ENCODE measurements around the gene IFITM2.
"Not testable (repeated sequence)": the region's sequence is repeated elsewhere in the genome, so short reads cannot be mapped to it uniquely, and the experiment has no call there.

IFITM2 gene

DNA sequence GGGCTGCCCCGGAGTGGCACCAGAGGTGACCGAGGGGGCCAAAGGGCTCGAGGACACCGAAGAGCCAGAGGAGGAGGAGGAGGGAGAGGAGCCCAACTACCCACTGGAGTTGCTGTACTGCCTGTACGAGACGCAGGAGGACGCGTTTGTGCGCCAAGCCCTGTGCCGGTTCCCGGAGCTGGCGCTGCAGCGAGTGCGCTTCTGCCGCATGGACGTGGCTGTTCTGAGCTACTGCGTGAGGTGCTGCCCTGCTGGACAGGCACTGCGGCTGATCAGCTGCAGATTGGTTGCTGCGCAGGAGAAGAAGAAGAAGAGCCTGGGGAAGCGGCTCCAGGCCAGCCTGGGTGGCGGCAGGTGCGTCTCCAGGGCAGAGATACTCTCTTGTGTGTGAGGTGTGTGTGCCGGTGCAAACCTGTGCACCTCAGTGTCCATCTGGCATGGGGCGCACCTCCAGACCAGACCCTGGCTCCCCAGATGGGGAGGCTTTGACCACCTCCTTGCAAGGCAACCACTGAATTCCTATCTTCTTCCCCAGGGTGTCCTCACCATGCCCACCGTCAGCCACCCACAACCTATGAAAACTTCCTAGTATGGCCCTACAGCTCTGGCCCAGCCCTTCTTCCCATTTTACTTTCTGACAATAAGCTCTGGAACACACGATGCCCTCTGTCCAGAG, 26.0 kb upstream of the IFITM2 start:
- DNase-seq (ENCODE audit: low read depth) = no peak

GRCh38 chr11:282171-282570, 25.4 kb upstream of the IFITM2 start:
- no peak for DNase-seq (ENCODE audit: low read depth)

DNA sequence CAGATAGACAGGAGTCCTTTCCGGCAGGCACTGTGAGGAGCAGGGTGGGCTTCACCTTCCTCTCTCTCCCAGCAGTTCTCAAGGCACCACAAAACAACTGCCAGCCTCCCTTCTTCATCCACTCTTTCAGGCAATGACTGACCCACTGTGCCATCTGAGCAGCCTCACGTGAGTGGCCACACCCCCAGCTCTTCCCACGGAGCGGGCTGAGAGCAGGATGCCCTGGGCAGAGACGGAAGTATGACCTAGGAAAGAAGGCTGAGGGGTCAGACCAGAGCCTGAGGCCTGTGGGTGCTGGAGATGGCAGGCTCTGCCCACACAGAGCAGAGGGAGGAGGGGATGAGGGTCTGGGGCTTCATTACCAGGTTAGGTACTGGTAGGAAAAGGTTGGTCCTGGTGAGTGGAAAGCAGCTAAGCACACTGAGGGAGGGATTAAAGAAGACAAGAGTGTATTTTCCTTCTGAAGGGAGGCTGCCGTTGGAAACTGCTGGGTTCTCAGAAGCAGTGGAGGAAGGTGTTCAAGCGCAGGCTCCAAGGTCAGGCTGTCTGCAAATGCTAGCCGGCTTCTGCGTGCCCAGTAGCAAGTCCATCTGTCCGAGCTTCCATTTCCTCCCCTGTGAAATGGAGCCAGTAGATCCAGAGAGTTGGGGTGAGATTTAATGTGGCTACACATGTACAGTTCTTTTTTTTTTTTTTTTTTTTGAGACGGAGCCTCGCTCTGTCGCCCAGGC, 24.8 kb upstream of the IFITM2 start:
- no peak for DNase-seq (ENCODE audit: low read depth)

- no peak for DNase-seq (ENCODE audit: low read depth)
Observed at GRCh38 chr11:283405-284104, 24.1 kb upstream of the IFITM2 start.

DNA sequence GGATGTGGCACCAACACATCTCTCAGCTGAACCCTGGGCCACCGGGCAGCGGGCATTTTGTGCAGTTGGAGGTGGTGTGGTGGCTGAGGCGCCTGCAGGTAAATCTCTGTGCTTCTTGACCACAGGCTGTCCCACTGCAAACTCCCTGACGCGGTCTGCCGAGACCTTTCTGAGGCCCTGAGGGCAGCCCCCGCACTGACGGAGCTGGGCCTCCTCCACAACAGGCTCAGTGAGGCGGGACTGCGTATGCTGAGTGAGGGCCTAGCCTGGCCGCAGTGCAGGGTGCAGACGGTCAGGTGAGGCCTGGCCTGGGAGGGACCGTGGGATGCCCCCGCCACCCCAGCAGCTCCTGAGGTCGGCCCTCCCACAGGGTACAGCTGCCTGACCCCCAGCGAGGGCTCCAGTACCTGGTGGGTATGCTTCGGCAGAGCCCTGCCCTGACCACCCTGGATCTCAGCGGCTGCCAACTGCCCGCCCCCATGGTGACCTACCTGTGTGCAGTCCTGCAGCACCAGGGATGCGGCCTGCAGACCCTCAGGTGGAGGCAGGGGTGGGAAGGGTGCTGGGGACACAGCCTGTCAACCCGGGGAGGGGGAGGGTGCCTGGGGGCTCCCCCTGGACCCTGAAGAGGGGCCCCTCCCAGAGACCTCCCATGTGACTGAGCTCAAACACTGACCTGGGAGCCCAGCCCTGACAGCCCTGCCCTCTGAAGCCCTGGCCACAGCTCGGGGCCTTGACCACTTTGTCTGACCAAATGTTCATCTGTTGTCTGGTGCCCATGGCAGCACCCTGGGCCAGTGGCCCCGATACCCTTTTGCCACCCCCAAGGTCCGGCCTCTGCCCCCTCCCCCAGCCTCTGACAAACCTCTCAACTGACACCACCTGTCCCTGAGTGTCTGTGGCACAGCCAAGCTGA, 23.3 kb upstream of the IFITM2 start:
- DNase-seq (ENCODE audit: low read depth) = no peak

- DNase-seq (ENCODE audit: low read depth) = no peak
Observed at GRCh38 chr11:285021-285893, 22.4 kb upstream of the IFITM2 start.

- no peak for DNase-seq (ENCODE audit: low read depth)
Observed at GRCh38 chr11:285894-286220, 21.8 kb upstream of the IFITM2 start.

DNA sequence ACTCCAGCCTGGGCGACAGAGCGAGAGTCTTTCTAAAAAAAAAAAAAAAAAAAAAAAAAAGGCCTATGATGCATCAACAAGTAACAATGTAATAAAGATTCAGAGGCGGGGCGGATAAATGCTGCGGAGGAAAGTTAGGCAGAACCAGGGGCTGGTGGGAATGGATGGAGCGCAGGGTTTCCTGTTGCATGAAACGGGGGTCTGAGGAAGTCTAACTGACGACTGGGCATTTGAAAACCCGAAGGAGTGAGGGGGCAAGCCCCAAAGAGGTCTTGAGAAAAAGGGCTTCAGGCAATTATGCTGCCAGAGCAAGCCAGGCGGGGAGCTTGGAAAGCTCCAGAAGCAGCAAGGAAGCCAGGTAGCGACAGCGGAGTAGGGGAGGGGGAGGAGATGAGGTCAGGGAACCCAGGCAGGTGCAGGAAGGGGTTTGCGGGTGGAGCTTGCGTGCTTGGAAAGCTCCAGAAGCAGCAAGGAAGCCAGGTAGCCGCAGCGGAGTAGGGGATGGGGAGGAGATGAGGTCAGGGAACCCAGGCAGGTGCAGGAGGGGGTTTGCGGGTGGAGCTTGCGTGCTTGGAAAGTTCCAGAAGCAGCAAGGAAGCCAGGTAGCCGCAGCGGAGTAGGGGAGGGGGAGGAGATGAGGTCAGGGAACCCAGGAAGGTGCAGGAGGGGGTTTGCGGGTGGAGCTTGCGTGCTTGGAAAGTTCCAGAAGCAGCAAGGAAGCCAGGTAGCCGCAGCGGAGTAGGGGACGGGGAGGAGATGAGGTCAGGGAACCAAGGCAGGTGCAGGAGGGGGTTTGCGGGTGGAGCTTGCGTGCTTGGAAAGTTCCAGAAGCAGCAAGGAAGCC, 20.4 kb upstream of the IFITM2 start:
- not testable (repeated sequence) for DNase-seq (ENCODE audit: low read depth)

DNA sequence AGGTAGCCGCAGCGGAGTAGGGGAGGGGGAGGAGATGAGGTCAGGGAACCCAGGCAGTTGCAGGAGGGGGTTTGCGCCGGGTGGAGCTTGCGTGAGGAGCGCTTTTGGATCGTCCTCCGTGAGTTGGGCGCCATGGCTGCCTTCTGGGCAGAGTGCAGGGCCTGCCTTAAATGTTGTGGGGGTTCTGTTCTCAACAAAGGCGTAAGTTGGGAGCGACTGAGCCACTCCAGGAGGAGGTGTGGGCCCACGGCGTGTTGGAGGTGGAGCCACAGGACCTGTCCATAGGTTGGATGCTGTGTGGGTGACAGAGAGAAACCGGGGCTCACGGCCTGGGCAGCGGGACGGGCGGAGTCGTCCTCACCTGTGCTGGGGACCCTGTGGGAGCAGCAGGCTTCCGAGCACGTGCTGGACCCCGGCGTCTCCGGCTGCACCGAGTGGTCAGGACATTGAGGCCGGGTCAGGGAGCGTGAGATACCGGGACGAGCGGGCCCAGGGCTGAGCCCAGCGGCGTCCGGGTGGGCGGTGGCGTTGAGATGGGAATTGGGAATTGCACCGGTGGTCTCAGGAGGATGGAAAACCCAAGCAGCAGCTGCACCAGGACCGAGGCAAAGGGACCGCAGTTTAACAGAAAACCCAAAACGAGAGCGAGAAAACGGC, 19.7 kb upstream of the IFITM2 start:
- DNase-seq (ENCODE audit: low read depth) = no peak

- DNase-seq (ENCODE audit: low read depth) = no peak
Observed at GRCh38 chr11:288478-289397, 18.9 kb upstream of the IFITM2 start, which contains the start of gene PGGHG. Gene PGGHG, plus strand, starts transcription at chr11:289126. Its CDS starts 691 bp downstream, at chr11:289817.

DNA sequence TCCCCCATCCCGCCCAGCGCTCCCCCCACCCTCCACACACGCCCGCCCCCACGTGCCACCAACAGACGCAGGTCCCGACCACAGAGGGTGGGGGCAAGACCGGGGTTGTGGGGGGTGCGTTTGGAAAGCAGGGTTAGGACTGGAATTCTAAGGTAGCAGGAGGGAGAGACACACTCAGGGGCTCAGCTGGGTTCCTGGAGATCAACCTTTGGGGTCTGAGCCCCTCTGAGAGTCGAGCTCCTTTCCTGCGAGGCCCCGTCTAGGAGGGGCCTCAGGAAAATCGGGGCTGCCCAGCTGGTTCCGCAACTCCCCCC, 18.3 kb upstream of the IFITM2 start:
- no peak for DNase-seq (ENCODE audit: low read depth)

DNA sequence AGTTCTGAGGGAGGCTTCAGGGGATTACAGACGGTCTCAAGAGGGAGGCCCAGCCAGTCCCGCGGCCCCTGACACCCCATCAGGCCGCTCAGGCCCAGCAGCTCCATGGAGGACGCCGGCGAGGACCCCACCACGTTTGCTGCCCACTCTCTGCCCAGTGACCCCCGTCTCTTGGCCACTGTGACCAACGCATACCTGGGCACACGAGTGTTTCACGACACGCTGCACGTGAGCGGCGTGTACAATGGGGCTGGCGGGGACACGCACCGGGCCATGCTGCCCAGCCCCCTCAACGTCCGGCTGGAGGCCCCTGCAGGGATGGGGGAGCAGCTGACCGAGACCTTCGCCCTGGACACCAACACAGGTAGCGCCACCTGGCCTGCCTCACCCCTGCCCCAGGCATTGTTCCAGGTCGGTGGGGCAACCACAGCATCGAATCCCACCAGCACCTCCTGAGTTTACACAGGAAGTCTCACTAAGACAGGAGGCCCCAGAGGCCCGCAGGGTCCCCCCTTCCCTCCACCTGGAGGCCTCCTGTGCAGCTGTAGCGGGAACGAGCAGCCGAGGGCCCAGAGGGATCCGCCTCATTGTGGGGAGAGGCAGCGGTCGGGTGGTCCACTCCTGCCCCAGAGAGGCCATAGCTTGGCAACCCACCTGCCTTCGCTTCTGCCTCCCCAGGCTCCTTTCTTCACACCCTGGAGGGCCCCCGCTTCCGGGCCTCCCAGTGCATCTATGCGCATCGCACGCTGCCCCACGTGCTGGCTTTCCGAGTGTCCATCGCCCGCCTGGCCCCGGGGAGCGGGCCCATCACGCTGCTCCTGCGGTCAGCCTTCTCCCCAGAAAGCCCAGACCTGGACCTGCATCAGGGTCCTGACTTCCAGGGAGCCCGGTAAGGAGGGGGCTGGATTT, 17.6 kb upstream of the IFITM2 start:
- DNase-seq (ENCODE audit: low read depth) = no peak

GRCh38 chr11:290621-291231, 16.9 kb upstream of the IFITM2 start:
- no peak for DNase-seq (ENCODE audit: low read depth)

GRCh38 chr11:291281-292210, 16.1 kb upstream of the IFITM2 start:
- no peak for DNase-seq (ENCODE audit: low read depth)

DNA sequence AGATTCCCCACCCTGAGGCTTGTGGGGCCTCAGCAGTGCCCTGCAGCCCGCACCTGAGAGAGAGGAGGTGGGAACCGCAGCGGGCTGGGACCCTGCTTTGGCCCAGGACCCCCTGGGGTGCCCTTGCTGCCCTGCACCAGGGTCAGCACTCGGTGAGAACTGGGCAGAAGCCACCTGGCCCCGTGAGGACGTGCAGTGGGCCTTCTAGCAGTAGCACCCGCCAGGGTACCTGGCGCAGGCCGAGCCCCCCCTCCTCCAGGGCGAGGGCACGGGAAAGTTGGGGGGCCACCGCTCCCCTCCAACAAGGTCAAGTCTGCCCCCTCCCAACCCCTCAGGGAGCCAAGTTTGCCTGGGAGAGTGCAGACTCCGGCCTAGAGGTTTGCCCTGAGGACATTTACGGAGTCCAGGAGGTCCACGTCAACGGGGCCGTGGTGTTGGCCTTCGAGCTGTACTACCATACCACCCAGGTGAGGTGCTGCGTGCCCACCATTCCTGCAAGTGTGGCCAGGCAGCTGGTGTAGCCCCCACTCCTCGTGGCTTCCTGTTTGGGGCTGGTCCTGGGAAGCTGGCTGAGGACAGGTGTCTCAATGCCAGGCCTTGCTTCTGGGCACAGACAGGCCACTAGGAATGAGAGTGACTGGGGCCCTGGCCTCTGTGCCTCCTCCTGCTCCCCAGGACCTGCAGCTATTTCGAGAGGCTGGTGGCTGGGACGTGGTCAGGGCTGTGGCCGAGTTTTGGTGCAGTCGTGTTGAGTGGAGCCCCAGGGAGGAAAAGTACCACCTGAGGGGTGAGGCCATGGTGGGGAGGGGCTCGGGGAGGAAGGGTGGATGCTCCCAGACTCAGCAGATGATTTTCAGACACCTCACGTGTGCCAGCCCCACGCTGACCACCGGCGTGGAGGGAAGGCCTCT, 15.2 kb upstream of the IFITM2 start:
- DNase-seq (ENCODE audit: low read depth) = no peak
